NCI-H82 (cell line): ENCODE measurements around the gene SUSD2.
"Not testable (repeated sequence)": the region's sequence is repeated elsewhere in the genome, so short reads cannot be mapped to it uniquely, and the experiment has no call there.

ENCODE experiments used
- DNase-seq: peaks from one replicate; lab custom pipeline; 2025; lab: John Stamatoyannopoulos, UW

Gene SUSD2

DNA sequence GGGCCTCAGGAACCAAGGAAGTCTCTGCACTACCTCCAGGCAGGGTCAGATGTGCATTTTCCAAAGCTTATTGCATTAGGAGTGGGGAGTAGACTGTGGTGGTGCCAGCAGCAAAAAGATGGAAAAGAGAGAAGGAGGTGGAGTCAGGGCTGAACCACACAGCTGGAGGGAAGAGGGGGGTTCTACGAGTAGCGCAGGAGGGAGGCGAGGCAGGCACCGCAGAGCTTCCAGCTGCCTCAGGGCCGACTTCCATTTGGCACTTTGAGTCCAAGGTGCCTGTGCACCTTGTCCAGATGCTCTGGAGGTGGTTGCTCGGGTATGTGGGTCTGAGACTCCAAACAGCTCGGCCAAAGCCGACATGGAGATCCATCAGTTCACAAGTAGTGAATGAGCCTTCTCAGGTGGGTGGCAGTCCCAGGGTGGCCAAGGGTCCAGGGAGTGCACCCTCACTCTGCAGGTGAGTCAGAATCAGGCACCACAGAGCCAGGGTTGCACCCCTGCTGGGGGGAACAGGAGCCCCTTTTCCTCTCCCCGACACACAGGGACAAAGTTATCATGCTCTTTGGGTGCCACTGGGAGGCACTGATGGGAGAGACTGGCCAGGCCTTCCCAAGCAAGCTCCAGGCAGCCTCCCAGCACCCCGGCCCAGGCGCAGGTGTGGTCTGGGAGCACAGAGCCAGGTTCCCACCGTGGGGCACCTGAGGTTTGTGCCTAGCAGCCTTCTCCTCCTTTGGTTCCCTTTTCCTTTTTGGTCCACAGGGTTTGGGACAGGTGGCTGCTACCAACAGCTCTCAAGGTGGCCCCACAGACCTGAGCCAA lies 33.4 kb downstream of the SUSD2 start:
- peak; percentile 16 for DNase-seq

GRCh38 chr22:24216541-24217209 lies 35.4 kb downstream of the SUSD2 start:
- DNase-seq = no peak

GRCh38 chr22:24217384-24217783 lies 36.1 kb downstream of the SUSD2 start:
- DNase-seq = no peak

DNA sequence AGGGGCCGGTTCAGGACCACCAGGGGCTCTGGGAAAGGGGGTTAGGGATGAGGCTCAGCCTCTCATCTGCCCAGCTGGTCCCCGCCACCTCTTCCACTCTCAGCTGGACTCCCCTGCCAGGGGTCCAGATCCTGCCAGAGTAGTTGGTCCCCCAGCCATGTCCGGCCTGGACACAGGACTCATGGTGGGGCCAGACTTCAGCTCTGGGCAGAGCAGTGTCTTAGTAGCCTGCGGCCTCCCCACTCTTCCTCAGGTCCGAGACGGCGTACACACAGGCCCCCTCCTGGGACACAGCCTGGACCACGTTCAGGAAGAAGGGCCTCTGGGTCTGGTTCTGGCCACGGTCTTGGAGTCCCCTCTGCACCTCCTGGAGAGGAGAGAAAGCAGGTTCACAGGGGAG lies 38.5 kb downstream of the SUSD2 start:
- no peak for DNase-seq

DNA sequence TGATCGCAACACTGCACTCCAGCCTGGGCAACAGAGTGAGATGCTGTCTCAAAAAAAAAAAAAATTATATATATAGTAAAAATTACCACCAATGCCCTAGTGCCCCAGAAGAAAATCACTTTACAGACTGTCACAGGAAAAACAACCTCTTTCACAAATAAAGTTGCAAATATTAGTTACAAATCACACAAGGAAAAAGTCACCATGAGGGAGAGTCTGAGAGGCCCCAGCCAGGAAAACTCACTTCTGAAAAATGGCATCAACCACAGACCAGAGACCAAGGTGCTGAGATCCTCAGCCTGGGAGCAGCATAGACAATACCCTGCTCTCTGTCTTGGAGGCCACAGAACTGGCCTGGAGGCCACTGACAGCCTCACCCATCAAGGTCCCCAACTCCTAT lies 43.2 kb downstream of the SUSD2 start:
- no peak for DNase-seq

DNA sequence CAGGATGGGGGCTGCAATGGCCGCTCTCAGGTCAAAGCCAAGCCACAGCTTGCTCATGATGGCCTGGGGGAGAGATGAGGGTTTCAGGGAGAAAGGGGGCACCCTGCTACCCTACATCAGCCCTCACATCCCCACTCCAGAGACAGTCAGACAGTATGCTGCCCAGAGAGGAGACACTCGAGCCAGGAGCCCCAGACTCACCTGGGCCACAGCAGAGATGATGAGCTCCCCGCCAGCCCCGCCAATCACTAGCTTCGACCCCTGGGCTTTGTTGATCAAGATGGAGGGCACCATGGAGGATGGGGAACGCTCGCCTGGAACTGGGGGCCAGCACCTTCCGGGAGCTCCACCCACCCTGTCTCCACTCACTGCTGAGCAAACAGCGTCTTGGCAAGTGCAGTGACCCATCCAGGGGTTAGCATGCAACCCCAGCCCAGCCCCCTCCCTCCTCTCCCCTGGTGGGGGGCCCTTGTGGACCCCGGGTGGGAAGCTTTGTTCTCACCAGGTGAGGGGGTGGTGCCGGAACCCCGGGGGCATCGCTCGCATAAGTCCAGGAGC lies 43.8 kb downstream of the SUSD2 start:
- no peak for DNase-seq

- DNase-seq = no peak
These were observed 44.7 kb downstream of the SUSD2 start for GRCh38 chr22:24225951-24226350.

GRCh38 chr22:24230911-24231656 lies 49.8 kb downstream of the SUSD2 start:
- DNase-seq = peak; percentile 58

DNA sequence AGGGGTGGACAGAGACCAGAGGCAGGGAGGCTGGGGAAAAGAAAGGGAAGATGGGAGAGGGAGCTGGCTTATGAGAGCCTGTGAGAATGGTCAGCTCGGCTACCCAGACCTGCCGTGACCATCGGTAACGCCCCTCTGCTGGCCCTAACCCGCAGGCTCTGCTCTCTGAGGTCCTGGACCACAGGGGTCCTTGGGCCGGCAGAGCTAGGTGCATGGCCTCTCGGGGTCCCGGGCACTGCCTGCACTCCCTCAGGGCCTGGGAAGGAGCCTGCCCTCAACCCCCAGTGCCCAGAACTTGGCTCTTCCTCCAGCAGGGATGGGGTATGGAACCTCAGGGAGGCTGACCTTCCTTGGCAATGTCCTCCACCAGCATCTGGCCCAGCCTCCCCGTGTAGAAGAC lies 50.4 kb downstream of the SUSD2 start:
- DNase-seq = no peak

GRCh38 chr22:24232124-24232523 lies 50.8 kb downstream of the SUSD2 start:
- no peak for DNase-seq

GRCh38 chr22:24232725-24233124 lies 51.4 kb downstream of the SUSD2 start:
- DNase-seq = no peak

- DNase-seq = no peak
These were observed 51.9 kb downstream of the SUSD2 start for GRCh38 chr22:24233235-24233634.

DNA sequence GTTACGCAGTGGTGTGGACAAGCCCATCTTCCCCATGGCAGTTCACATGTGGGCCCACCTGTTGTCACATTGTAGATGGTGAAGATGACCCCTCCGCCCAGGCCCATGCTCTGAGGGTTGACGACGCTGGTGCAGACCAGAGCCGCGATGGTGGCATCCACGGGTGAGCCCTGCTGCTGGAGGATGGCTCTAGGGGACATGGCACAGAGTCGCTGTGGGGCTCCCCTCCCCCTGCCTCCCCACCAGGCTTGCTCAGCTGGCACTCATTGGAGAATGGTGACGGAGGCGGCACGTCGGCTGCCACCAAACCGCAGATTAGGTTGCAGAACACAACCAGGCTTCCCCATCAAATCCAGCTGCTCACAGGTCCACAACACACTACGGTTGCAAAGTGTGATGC lies 52.5 kb downstream of the SUSD2 start:
- DNase-seq = no peak

GRCh38 chr22:24235315-24235714 lies 54.0 kb downstream of the SUSD2 start:
- DNase-seq = no peak

DNA sequence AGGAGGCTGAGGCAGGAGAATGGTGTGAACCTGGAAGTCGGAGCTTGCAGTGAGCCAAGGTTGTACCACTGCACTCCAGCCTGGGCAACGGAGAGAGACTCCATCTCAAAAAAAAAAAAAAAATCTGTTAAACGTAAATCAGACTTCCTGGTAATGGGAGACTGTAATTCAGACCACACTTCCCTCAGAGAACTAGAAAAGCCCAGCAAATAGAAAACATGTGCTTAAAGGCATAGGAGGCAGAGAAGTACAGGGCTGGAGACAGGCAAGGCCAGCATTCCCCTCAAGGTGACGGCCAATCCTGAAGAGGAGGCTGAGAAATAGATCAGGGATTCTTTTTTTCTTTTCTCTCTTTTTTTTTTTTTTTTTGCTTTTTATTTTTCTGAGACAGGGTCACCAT lies 55.4 kb downstream of the SUSD2 start:
- DNase-seq = no peak

DNA sequence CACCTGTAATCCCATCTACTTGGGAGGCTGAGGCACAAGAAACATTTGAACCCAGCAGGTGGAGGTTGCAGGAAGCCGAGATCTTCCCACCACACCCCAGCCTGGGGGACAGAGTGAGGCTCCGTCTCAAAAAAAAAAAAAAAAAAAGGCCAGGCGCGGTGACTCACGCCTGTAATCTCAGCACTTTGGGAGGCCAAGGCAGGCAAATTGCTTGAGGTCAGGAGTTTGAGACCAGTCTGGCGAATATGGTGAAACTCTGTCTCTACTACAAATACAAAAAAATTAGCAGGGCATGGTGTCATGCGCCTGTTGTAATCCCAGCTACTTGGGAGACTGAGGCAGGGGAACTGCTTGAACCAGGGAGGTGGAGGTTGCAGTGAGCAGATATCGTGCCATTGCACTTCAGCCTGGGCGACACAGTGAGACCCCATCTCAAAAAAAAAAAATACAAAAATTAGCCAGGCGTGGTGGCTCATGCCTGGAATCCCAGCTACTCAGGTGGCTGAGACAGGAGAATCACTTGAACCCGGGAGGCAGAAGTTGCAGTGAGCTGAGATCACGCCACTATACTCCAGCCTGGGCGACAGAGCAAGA lies 56.9 kb downstream of the SUSD2 start:
- not testable (repeated sequence) for DNase-seq
